H1 (cell line): ENCODE results near the gene ACBD4. TPM values are rescaled to one million over a fixed set of nuclear protein-coding genes. Genes with fewer than 3 reads are reported as not detected.

Source experiments
- CTCF ChIA-PET: fragments of 300-600 bp; sonication (Branson Sonifier 250); formaldehyde crosslinking; loops from one replicate; lab custom pipeline; 2021; ENCODE audit not compliant: partially characterized antibody; lab: Charles Lee
- POLR2A ChIA-PET: fragments of 300-600 bp; sonication (Branson Sonifier 250); formaldehyde crosslinking; loops from one replicate; lab custom pipeline; 2021; ENCODE audit warnings: inconsistent platforms; ENCODE audit not compliant: partially characterized antibody; lab: Charles Lee
- DNase-seq, 2 experiments: peaks; one replicate each; pipeline versions ENCODE4 v3.0.0 to v3.0.0-alpha.2; 2010 to 2022; ENCODE audit warnings: low spot score in 2 of 2, low read depth in 1 of 2, mixed read lengths in 1 of 2
- FAIRE-seq: peaks from 2 replicates; lab custom pipeline; 2011; peaks lifted over from hg19 to GRCh38; lab: Jason Lieb, UNC
- H2AFZ ChIP-seq: 2 replicates; pipeline ENCODE4 v1.8.1; 2012; ENCODE audit warnings: low read length, inconsistent platforms
- H2AK5ac ChIP-seq: 2 replicates; pipeline ENCODE4 v1.6.1; 2013; ENCODE audit warnings: low read depth, low read length
- H2BK120ac ChIP-seq: replicated peaks from 2 replicates; pipeline ENCODE3; 2013; ENCODE audit warnings: low read depth, low read length, inconsistent platforms
- H2BK12ac ChIP-seq: 2 replicates; pipeline ENCODE4 v1.6.1; 2013; ENCODE audit warnings: low read depth, low read length
- H2BK15ac ChIP-seq: 2 replicates; pipeline ENCODE4 v1.6.1; 2013; ENCODE audit warnings: low read length
- H2BK20ac ChIP-seq: 2 replicates; pipeline ENCODE4 v1.6.1; 2013; ENCODE audit warnings: low read length
- H2BK5ac ChIP-seq: 2 replicates; pipeline ENCODE4 v1.6.1; 2013; ENCODE audit warnings: low read depth, low read length
- H3K14ac ChIP-seq: 2 replicates; pipeline ENCODE4 v1.6.1; 2013; ENCODE audit warnings: inconsistent platforms; ENCODE audit not compliant: insufficient read length
- H3K18ac ChIP-seq: 2 replicates; pipeline ENCODE4 v1.6.1; 2013; ENCODE audit warnings: low read length; ENCODE audit errors: extremely low read depth
- H3K23ac ChIP-seq: 2 replicates; pipeline ENCODE4 v1.6.1; 2013; ENCODE audit warnings: inconsistent platforms; ENCODE audit not compliant: insufficient read length
- H3K23me2 ChIP-seq: 2 replicates; pipeline ENCODE4 v1.6.1; 2013; ENCODE audit warnings: low read depth, low read length
- H3K27ac ChIP-seq: 2 replicates; pipeline ENCODE4 v1.6.1; 2011; ENCODE audit warnings: low read depth, low read length, inconsistent platforms
- H3K27me3 ChIP-seq, 4 experiments: replicated peaks in 1 of 4; 1 replicate in 1 of 4; 2 replicates in 3 of 4; pipeline versions ENCODE4 v1.6.1 to v1.8.1; 2011 to 2013; ENCODE audit warnings: low read length in 3 of 4, mild to moderate bottlenecking in 3 of 4, inconsistent platforms in 2 of 4, mixed read lengths in 2 of 4, moderate library complexity in 1 of 4; ENCODE audit not compliant: control insufficient read depth in 3 of 4, insufficient read depth in 3 of 4; ENCODE audit errors: extremely low read depth in 1 of 4
- H3K36me3 ChIP-seq, 4 experiments: 2 replicates each; pipeline versions ENCODE4 v1.6.1 to v1.8.1; 2011 to 2013; ENCODE audit warnings: mild to moderate bottlenecking in 4 of 4, low read length in 3 of 4, moderate library complexity in 2 of 4, control low read depth in 1 of 4, inconsistent platforms in 1 of 4; ENCODE audit not compliant: insufficient read depth in 4 of 4, control insufficient read depth in 2 of 4
- H3K4ac ChIP-seq: replicated peaks from 2 replicates; pipeline ENCODE3; 2013; ENCODE audit warnings: low read length, low read depth, mixed read lengths, inconsistent platforms; ENCODE audit not compliant: insufficient read length
- H3K4me1 ChIP-seq, 4 experiments: replicated peaks in 1 of 4; 1 replicate in 1 of 4; 2 replicates in 3 of 4; pipeline versions ENCODE4 v1.6.1 to v1.8.1; 2011 to 2013; ENCODE audit warnings: low read length in 3 of 4, inconsistent platforms in 2 of 4, mixed read lengths in 1 of 4; ENCODE audit not compliant: insufficient read depth in 4 of 4, control insufficient read depth in 3 of 4
- H3K4me2 ChIP-seq, 2 experiments: 2 replicates each; pipeline versions ENCODE4 v1.6.1 to v1.8.1; 2011 to 2013; ENCODE audit warnings: low read depth in 2 of 2, low read length in 2 of 2, control low read depth in 1 of 2, inconsistent platforms in 1 of 2, mild to moderate bottlenecking in 1 of 2; ENCODE audit not compliant: insufficient read depth in 1 of 2
- H3K4me3 ChIP-seq, 4 experiments: fragments of 200-600, 300-600 bp in 1 of 4; sonication (generic), shearing (Covaris generic), sonication (Bioruptor Twin) in 1 of 4; 2 replicates each; pipeline versions ENCODE4 v1.5.1 to v1.8.1; 2011 to 2016; ENCODE audit warnings: low read length in 4 of 4, low read depth in 3 of 4, control low read depth in 2 of 4, inconsistent platforms in 2 of 4, mild to moderate bottlenecking in 2 of 4, mixed read lengths in 1 of 4, moderate library complexity in 1 of 4; ENCODE audit not compliant: insufficient read depth in 2 of 4; ENCODE audit errors: extremely low read depth in 1 of 4
- H3K56ac ChIP-seq: replicated peaks from 2 replicates; pipeline ENCODE3; 2013; ENCODE audit warnings: low read depth, mild to moderate bottlenecking, mixed read lengths, low read length, inconsistent platforms; ENCODE audit not compliant: insufficient read length
- H3K79me1 ChIP-seq: 2 replicates; pipeline ENCODE4 v1.6.1; 2013; ENCODE audit warnings: low read depth, low read length, control low read depth
- H3K79me2 ChIP-seq, 2 experiments: 2 replicates each; pipeline versions ENCODE4 v1.6.1 to v1.8.1; 2012 to 2013; ENCODE audit warnings: low read length in 2 of 2, mild to moderate bottlenecking in 2 of 2, inconsistent platforms in 1 of 2; ENCODE audit not compliant: insufficient read depth in 2 of 2, control insufficient read depth in 1 of 2
- H3K9ac ChIP-seq, 4 experiments: replicated peaks in 1 of 4; 1 replicate in 1 of 4; 2 replicates in 3 of 4; pipeline versions ENCODE4 v1.6.1 to v1.8.1; 2011 to 2013; ENCODE audit warnings: low read depth in 3 of 4, low read length in 3 of 4, control low read depth in 2 of 4, mild to moderate bottlenecking in 2 of 4, moderate library complexity in 2 of 4, inconsistent platforms in 1 of 4; ENCODE audit errors: extremely low read depth in 1 of 4
- H3K9me3 ChIP-seq, 2 experiments: 2 replicates each; pipeline versions ENCODE4 v1.6.1 to v1.8.1; 2012 to 2013; ENCODE audit warnings: mild to moderate bottlenecking in 2 of 2, moderate library complexity in 2 of 2, control low read depth in 1 of 2, inconsistent platforms in 1 of 2, low read depth in 1 of 2, low read length in 1 of 2, mixed read lengths in 1 of 2; ENCODE audit not compliant: insufficient read depth in 2 of 2
- H4K20me1 ChIP-seq, 2 experiments: replicated peaks in 1 of 2; 2 replicates each; pipeline versions ENCODE3 to v1.8.1; 2011 to 2013; ENCODE audit warnings: inconsistent platforms in 2 of 2, low read length in 2 of 2, mild to moderate bottlenecking in 1 of 2; ENCODE audit not compliant: insufficient read depth in 2 of 2, control insufficient read depth in 1 of 2
- H4K5ac ChIP-seq: 2 replicates; pipeline ENCODE4 v1.6.1; 2013; ENCODE audit warnings: low read length, low read depth, mixed read lengths, inconsistent platforms; ENCODE audit not compliant: insufficient read length
- H4K8ac ChIP-seq: 2 replicates; pipeline ENCODE4 v1.8.0; 2013; ENCODE audit warnings: mild to moderate bottlenecking, moderate library complexity, low read length, inconsistent platforms; ENCODE audit not compliant: insufficient read depth; ENCODE audit errors: extremely low read depth
- H4K91ac ChIP-seq: replicated peaks from 2 replicates; pipeline ENCODE3; 2013; ENCODE audit warnings: low read length, mixed read lengths, inconsistent platforms; ENCODE audit not compliant: insufficient read length
- BCL11A ChIP-seq, 2 experiments: IDR thresholded peaks; one replicate each; pipeline ENCODE4 v1.6.1; 2011; ENCODE audit warnings: low read depth in 2 of 2, low read length in 2 of 2, mild to moderate bottlenecking in 2 of 2
- CBX8 ChIP-seq: fragments of 300-800, 300-1000 bp; sonication (generic); IDR thresholded peaks from 2 replicates; pipeline ENCODE4 v1.7.1; 2016; ENCODE audit warnings: low read depth, low read length, borderline replicate concordance
- GTF2F1 ChIP-seq: IDR thresholded peaks from 2 replicates; pipeline ENCODE4 v1.6.1; 2012; ENCODE audit warnings: low read depth, low read length, improper control_type of control experiment, borderline replicate concordance
- KDM1A ChIP-seq: fragments of 200-600, 300-600 bp; sonication (generic); IDR thresholded peaks from 2 replicates; pipeline ENCODE4 v1.7.1; 2016; ENCODE audit warnings: mild to moderate bottlenecking, low read length, borderline replicate concordance
- KDM5A ChIP-seq: fragments of 200-600 bp; IDR thresholded peaks from 2 replicates; pipeline ENCODE4 v1.7.1; 2012; ENCODE audit warnings: mild to moderate bottlenecking, low read length, inconsistent platforms, mixed read lengths
- PHF8 ChIP-seq: fragments of 200-600 bp; sonication (generic); conservative IDR thresholded peaks from 2 replicates; pipeline ENCODE4 v1.7.1; 2012; ENCODE audit warnings: low read depth, mild to moderate bottlenecking, inconsistent platforms, low read length, moderate library complexity
- RBBP5 ChIP-seq: IDR thresholded peaks from 2 replicates; pipeline ENCODE4 v1.7.1; 2012; ENCODE audit warnings: low read depth, mild to moderate bottlenecking, inconsistent platforms, low read length, moderate library complexity, borderline replicate concordance
- WGBS, 2 experiments: shearing (Covaris generic) in 1 of 2; methylation state at CpG; one replicate each; pipeline versions ENCODE4 v1.1.6 to v1.1.7; 2013 to 2015; ENCODE audit warnings: low lambda C conversion rate in 2 of 2, mixed read lengths in 2 of 2, inconsistent platforms in 1 of 2, low coverage in 1 of 2, missing lambda C conversion rate in 1 of 2; ENCODE audit not compliant: insufficient replicate concordance in 2 of 2, insufficient coverage in 1 of 2, insufficient read length in 1 of 2; ENCODE audit errors: extremely low coverage in 1 of 2, missing lambda C conversion rate in 1 of 2; 5-methylcytosine and 5-hydroxymethylcytosine counted together
- polyA plus RNA-seq, 7 experiments: library from polyadenylated mRNA; depleted of rRNA in 3 of 7; stranded (reverse) in 5 of 7; unstranded in 2 of 7; fragments of >200 nt in 5 of 7; fragments of 200-250 nt in 2 of 7; gene quantifications; 1 replicate in 5 of 7; 2 replicates in 1 of 7; 4 replicates in 1 of 7; pipeline versions ENCODE4 v1.2.1 to v1.2.3, GENCODE V29; 2011 to 2013; ENCODE audit warnings: missing spikeins in 2 of 7, mixed read lengths in 2 of 7
- total RNA-seq: library from RNA; stranded (reverse); fragmentation: NEBNext Ultra II Directional; extraction: Animal tissue kit (Norgen Biotek cat#: 25700); gene quantifications from 2 replicates; pipeline ENCODE4 v1.2.1, GENCODE V29; 2021
- TF ChIP-seq, protein P1 (sequence below): IDR thresholded peaks from 2 replicates; pipeline ENCODE4 v1.6.1; 2011; ENCODE audit warnings: low read length, improper control_type of control experiment

Gene ACBD4
- total and polyA plus RNA-seq, 2 of the 8 experiments (the other 6 are each of a cell fraction or from before 2014, with no cell fraction given) = 7.3 to 10.7 TPM

DNA sequence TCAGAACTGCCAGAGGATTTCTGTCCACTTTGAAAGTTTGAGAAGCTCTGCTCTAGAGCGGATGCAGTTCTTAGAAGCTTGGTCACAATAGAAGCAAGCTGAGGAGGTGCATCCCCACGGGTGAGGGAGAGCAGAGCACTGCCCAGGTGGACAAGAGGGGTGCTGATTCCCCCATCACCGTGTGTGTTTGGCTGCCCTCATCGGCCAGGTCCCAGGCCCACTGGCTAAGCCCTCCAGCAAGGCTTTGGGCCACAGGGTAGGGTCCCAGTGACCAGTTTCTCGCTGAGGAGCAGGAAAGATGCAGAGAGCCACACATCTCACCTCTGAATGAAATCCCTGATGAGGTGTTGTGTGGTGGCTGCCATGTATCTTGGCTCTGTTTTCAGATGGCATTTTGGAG, 47.5 kb upstream of the ACBD4 start:
- POLR2A ChIA-PET = interaction anchor here (1.6 kb wide), 1 partner anchor 64 kb away, joined by 4 read pairs; no protein-coding TSS in a partner anchor
- FAIRE-seq = no peak
- peaks cover 16 to 67% (median 49%) of the 10 kb centered on the region in 4 experiments for H3K36me3 ChIP-seq

More for the DNA sequence above, 47.5 kb upstream of the ACBD4 start:
- Histone ChIP-seq H3K9me3 (no peaks in the 10 kb centered on the region), H4K20me1 (peaks cover 0 to 15% of the 10 kb centered on the region in 2 experiments), H2AK5ac (no peak overlapping the region), H3K14ac (no peak overlapping the region), H3K27ac (no peak overlapping the region), H2BK120ac (no peak overlapping the region), H2BK5ac (no peak overlapping the region), H3K56ac (no peak overlapping the region), H4K8ac (no peak overlapping the region), H3K4me3 (no peak overlapping the region), H4K5ac (no peak overlapping the region), H3K4me2 (no peak overlapping the region), H3K27me3 (no peaks in the 10 kb centered on the region), H2AFZ (no peak overlapping the region), H3K4me1 (peaks cover 0 to 7% (median 0%) of the 10 kb centered on the region in 4 experiments; a peak in 3 of 7 replicates), H3K18ac (no peak overlapping the region), H2BK12ac (no peak overlapping the region), H3K79me1 (no peaks in the 10 kb centered on the region; the same call in 1 of the 2 replicates), H2BK20ac (no peak overlapping the region), H2BK15ac (no peak overlapping the region), H4K91ac (no peak overlapping the region), H3K9ac (no peak overlapping the region), H3K4ac (no peak overlapping the region), H3K23ac (no peak overlapping the region), H3K79me2 (no peaks in the 10 kb centered on the region), H3K23me2 (no peaks in the 10 kb centered on the region; the same call in 1 of the 2 replicates)
- TF ChIP-seq, protein P1, sequence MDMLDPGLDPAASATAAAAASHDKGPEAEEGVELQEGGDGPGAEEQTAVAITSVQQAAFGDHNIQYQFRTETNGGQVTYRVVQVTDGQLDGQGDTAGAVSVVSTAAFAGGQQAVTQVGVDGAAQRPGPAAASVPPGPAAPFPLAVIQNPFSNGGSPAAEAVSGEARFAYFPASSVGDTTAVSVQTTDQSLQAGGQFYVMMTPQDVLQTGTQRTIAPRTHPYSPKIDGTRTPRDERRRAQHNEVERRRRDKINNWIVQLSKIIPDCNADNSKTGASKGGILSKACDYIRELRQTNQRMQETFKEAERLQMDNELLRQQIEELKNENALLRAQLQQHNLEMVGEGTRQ = no peak
- TF ChIP-seq KDM1A (no peak), BCL11A (IDR thresholded peaks at IDR 0.05; ENCODE audit: low read depth in 2 of 2, low read length in 2 of 2) (no peak), KDM5A (no peak), CBX8 (no peak), PHF8 (no peak), RBBP5 (no peak), GTF2F1 (no peak)
- WGBS, 2 experiments = 95% methylated on average over 5 of the region's 5 CpGs; no CpG with 5 or more reads in 1 of the 2 experiments
- CTCF ChIA-PET = interaction anchor here (1.6 to 3.7 kb wide), 3 partner anchors 8 to 167 kb away, joined by 5 to 19 read pairs (median 6); no protein-coding TSS in a partner anchor
- DNase-seq = no peak
